Skeletal muscle satellite cell (primary cell): ENCODE measurements around the gene MCM10.
"Not testable (repeated sequence)": the region's sequence is repeated elsewhere in the genome, so short reads cannot be mapped to it uniquely, and the experiment has no call there.

Source experiments
- H3K27me3 ChIP-seq: 2 replicates; pipeline ENCODE4 v1.7.0; 2013; ENCODE audit warnings: low read length; ENCODE audit not compliant: control insufficient read depth, insufficient read depth
- H3K36me3 ChIP-seq: 2 replicates; pipeline ENCODE4 v1.7.0; 2013; ENCODE audit warnings: mild to moderate bottlenecking, control low read depth, low read length; ENCODE audit not compliant: insufficient read depth
- H3K4me1 ChIP-seq: 2 replicates; pipeline ENCODE4 v1.7.0; 2013; ENCODE audit warnings: low read length; ENCODE audit not compliant: control insufficient read depth, insufficient read depth
- H3K4me2 ChIP-seq: 2 replicates; pipeline ENCODE4 v1.7.0; 2013; ENCODE audit warnings: mild to moderate bottlenecking, low read length
- H3K4me3 ChIP-seq: 2 replicates; pipeline ENCODE4 v1.7.0; 2013; ENCODE audit warnings: low read length
- H3K9ac ChIP-seq: 2 replicates; pipeline ENCODE4 v1.7.0; 2013; ENCODE audit warnings: mild to moderate bottlenecking, low read depth, low read length, moderate library complexity
- H3K9me3 ChIP-seq: replicated peaks from 2 replicates; pipeline ENCODE4 v1.7.0; 2013; ENCODE audit warnings: mild to moderate bottlenecking, control low read depth, low read length

Gene MCM10

DNA sequence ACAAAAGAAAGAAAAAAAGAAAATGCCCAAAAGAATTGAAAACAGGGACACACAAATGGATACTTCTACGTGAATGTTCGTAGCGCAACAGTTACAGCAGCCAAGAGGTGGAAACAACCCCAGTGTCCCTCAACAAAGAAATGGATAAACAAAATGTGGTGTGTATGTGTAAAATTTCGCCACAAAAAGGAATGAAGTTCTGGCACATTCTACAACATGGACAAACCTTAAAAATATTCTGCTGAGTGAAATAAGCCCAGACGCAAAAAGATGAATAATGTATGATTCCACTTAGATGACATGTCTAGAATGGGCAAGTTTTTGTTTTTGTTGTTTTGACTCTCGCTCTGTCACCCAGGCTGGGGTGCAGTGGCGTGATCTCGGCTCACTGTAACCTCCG, 61.9 kb downstream of the MCM10 start:
- Histone ChIP-seq H3K4me3 (no peak overlapping the region), H3K4me2 (no peak overlapping the region), H3K27me3 (no peaks in the 10 kb centered on the region), H3K4me1 (peaks cover 10% of the 10 kb centered on the region), H3K9me3 (no peaks in the 10 kb centered on the region), H3K9ac (no peak overlapping the region), H3K36me3 (no peaks in the 10 kb centered on the region)

DNA sequence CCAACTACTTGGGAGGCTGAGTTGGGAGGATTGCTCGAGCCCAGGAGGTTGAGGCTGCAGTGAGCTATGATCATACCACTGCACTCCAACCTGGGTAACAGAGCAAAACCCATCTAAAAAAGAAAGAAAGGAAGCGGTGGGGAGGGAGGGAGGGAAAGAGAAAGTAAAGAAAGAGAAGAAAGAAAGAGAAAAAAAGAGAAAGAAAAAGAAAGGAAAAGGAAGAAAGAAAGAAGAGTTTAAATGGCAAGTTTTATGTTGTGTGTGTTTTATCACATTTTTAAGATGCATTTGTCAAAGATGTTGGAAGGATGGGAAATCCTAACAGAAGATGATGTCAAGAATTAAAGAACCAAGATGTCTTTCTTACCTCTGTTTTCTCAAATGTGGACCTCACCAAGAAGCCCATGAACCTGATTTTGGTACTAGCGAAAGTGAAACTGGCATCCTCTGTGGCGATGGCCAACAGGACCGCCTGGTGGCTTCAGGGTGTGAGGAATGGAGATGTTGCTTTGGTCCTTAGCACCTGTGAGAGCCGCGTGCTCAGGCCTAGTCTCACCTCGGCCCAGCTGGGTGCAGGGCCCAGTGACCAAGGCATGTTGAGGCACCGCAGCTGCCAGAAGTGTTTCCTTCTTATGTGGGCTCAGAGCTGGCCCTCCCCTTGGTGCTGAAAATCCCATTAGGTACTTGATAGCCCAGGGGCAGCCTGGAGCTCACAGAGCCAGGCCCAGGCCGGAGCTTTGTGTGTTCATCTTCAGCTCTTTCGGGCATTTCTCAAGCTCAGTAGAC, 63.0 kb downstream of the MCM10 start:
- no peak overlapping the region for H3K4me2 ChIP-seq
- no peaks in the 10 kb centered on the region for H3K9me3 ChIP-seq
- no peaks in the 10 kb centered on the region for H3K36me3 ChIP-seq
- no peak overlapping the region for H3K9ac ChIP-seq
- peaks cover 1% of the 10 kb centered on the region for H3K27me3 ChIP-seq
- H3K4me1 ChIP-seq, result peaks cover 8% of the 10 kb centered on the region
- H3K4me3 ChIP-seq, result no peak overlapping the region

DNA sequence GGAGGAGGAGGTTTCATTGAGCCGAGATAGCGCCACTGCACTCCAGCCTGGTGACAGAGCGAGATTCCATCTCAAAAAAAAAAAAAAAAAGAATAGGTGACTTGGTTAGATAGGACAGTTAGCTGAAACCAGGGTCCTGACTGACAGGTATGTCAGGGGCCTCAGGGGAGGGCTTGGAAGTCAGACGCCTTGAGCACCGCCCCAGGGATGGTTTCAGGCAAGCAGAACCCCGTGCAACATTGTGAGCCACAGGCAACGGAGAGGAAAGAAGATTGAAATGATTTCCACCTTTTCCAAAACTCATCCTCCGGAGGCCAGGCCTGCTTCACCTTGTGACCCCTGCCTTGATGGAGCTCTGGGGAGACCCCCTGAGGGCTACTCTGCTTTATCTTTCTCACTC, 64.2 kb downstream of the MCM10 start:
- no peak overlapping the region for H3K9ac ChIP-seq
- no peaks in the 10 kb centered on the region for H3K9me3 ChIP-seq
- no peaks in the 10 kb centered on the region for H3K4me1 ChIP-seq
- H3K27me3 ChIP-seq, result peaks cover 13% of the 10 kb centered on the region
- no peak overlapping the region for H3K4me3 ChIP-seq
- no peaks in the 10 kb centered on the region for H3K36me3 ChIP-seq
- H3K4me2 ChIP-seq, result no peak overlapping the region

DNA sequence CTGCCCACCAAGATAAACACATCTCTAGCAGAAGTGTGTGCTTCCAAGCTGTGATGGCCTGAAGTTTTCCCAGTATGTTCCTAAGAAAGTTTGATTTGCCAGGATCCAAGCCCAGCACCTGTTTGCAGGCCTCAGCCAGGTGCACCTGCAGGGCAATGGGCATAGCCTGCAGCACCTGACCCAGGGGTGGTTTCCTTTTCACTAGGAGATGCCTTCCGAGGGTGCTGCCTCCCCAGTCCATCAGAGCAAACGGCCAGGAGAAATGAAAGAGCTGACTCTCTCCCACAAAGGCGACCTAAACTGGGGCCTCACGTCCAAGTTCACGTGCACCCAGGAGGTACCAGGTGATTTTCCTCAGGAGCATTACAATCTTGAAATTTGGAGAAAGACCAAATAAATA, 65.7 kb downstream of the MCM10 start:
- Histone ChIP-seq H3K27me3 (peaks cover 24% of the 10 kb centered on the region), H3K4me3 (no peak overlapping the region), H3K9me3 (no peaks in the 10 kb centered on the region), H3K9ac (no peak overlapping the region), H3K36me3 (no peaks in the 10 kb centered on the region), H3K4me1 (no peaks in the 10 kb centered on the region), H3K4me2 (no peak overlapping the region)

DNA sequence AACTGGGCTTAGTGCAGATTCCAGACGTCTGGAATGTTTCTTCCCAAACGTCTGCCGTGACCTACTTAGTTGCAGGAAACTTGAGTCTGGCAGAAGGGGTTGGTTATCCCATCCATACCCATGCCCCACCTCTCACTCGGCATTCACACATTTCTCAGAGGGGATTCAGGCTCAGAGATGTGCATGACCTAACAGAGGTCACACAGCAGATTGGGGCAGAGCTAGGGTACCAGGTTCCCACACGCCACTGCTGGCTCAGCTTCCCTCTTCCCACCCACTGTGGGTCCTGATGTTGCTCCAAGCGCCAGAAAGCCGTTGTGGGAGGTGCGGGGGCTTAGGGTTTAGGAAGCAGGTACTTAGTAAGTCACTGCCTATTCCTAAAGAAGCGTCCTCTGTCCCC, 69.8 kb downstream of the MCM10 start:
- H3K9ac ChIP-seq, result no peak overlapping the region
- H3K4me1 ChIP-seq, result no peaks in the 10 kb centered on the region
- H3K4me3 ChIP-seq, result no peak overlapping the region
- H3K27me3 ChIP-seq, result peaks cover 37% of the 10 kb centered on the region
- H3K4me2 ChIP-seq, result no peak overlapping the region
- H3K36me3 ChIP-seq, result no peaks in the 10 kb centered on the region
- no peaks in the 10 kb centered on the region for H3K9me3 ChIP-seq

DNA sequence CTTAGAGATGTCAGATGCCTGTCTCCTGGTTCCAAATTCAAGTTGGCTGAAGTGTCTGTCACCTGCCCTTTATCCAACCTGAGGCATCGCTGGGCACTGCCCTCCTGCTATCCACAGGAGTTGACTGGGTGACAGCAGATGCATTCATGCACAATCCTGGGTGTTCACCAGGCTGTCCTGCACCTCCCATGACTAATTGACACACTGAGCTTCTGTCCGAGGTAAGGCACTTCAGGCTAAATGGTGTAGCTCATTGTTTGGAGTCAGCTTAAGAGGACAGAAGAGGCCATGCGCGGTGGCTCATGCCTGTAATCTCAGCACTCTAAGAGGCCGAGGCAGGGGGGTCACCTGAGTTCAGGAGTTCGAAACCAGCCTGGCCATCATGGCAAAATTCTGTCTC, 70.5 kb downstream of the MCM10 start:
- H3K27me3 ChIP-seq, result peaks cover 37% of the 10 kb centered on the region
- no peaks in the 10 kb centered on the region for H3K36me3 ChIP-seq
- no peaks in the 10 kb centered on the region for H3K4me1 ChIP-seq
- no peak overlapping the region for H3K4me2 ChIP-seq
- no peak overlapping the region for H3K4me3 ChIP-seq
- no peaks in the 10 kb centered on the region for H3K9me3 ChIP-seq
- H3K9ac ChIP-seq, result no peak overlapping the region

DNA sequence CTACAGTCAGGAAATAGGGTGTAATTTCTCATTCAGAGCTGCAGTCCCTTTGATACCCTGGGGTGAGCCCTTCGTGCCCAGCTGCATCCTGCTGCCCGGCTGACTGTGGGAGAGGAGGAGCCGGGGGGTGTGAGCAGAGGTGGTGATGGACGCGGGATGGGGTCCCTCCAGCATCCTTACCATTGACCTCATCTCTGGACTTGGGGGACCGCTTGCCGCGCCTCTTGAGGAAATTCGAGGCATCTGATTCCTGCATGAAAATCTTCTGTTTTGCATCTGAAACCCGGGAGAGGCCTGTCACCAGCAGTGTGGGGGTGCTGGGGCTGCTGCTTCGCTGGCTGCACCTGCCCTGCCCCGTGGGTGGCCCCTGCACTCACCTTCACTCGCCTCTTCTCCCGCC, 72.0 kb downstream of the MCM10 start:
- no peaks in the 10 kb centered on the region for H3K36me3 ChIP-seq
- H3K4me1 ChIP-seq, result no peaks in the 10 kb centered on the region
- no peak overlapping the region for H3K4me3 ChIP-seq
- no peaks in the 10 kb centered on the region for H3K9me3 ChIP-seq
- no peak overlapping the region for H3K4me2 ChIP-seq
- no peak overlapping the region for H3K9ac ChIP-seq
- H3K27me3 ChIP-seq, result peaks cover 39% of the 10 kb centered on the region

DNA sequence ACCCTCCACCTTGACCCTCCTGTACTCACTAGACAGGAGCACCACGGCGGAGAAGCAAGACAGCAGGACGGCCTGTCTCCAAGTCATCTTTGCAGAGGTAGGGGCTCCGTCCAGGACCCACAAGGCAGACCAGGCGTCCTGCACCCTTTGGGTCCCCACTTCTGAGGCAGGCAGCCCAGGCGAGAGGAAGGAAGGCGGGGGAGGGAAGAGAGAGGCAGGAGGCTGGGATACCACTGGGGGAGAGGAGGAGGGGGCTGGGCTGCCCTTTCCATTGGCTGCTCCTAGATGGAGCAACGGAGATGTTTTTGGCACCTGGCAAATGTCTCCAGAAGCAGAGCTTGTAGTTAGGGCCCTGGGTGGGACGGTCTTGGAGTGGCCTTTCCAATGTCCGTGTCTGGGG, 72.8 kb downstream of the MCM10 start, which contains the start of gene UCMA:
UCMA (minus strand) TSS at position 203 of the 400 bp plus-strand sequence; CDS start at position 87, 116 bp downstream.
- Histone ChIP-seq H3K9me3 (no peaks in the 10 kb centered on the region), H3K9ac (no peak within 1 kb of the TSS), H3K4me1 (no peaks in the 10 kb centered on the region), H3K4me2 (no peak within 1 kb of the TSS), H3K4me3 (no peak within 1 kb of the TSS), H3K36me3 (no peaks in the 10 kb centered on the region), H3K27me3 (peaks cover 41% of the 10 kb centered on the region)

DNA sequence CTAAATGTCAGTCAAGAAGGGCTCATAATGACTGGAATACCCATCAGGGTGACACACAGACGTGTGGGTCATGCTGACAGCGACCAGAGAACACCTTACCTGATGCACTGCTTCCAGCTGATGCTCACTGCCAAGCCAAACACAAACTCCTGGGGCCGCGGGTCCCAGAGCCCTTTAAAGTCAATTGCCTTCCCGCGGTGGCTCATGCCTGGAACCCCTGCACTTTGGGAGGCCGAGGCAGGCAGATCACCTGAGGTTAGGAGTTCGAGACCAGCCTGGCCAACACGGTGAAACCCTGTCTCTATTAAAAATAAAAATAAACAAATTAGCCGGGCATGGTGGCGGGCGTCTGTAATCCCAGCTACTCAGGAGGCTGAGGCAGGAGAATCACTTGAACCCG, 73.4 kb downstream of the MCM10 start:
- not testable (repeated sequence) for H3K4me3 ChIP-seq, H3K4me1 ChIP-seq, H3K9me3 ChIP-seq, H3K36me3 ChIP-seq, H3K9ac ChIP-seq, H3K4me2 ChIP-seq
- peaks cover 37% of the 10 kb centered on the region for H3K27me3 ChIP-seq

DNA sequence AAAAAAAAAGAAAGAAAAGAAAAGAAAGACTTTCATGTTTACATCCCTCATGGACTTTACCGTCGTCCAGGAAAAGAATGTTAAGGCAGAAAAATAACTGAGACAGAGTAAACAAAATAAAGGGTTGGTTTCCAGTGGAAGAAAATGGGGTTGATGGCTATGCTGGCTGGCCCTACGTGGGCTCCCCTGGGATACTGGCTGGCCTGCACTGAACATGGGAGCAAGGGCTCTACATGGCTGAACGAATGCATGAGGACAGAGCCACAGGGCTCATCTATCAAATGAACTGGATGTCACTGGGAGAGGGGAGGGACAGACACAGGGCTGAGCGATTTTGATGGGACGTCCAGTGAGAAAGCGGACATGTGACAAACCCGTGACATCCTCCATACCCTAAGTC, 75.3 kb downstream of the MCM10 start:
- Histone ChIP-seq H3K27me3 (peaks cover 22% of the 10 kb centered on the region), H3K4me2 (no peak overlapping the region), H3K36me3 (no peaks in the 10 kb centered on the region), H3K4me3 (no peak overlapping the region), H3K9me3 (no peaks in the 10 kb centered on the region), H3K9ac (no peak overlapping the region), H3K4me1 (no peaks in the 10 kb centered on the region)

DNA sequence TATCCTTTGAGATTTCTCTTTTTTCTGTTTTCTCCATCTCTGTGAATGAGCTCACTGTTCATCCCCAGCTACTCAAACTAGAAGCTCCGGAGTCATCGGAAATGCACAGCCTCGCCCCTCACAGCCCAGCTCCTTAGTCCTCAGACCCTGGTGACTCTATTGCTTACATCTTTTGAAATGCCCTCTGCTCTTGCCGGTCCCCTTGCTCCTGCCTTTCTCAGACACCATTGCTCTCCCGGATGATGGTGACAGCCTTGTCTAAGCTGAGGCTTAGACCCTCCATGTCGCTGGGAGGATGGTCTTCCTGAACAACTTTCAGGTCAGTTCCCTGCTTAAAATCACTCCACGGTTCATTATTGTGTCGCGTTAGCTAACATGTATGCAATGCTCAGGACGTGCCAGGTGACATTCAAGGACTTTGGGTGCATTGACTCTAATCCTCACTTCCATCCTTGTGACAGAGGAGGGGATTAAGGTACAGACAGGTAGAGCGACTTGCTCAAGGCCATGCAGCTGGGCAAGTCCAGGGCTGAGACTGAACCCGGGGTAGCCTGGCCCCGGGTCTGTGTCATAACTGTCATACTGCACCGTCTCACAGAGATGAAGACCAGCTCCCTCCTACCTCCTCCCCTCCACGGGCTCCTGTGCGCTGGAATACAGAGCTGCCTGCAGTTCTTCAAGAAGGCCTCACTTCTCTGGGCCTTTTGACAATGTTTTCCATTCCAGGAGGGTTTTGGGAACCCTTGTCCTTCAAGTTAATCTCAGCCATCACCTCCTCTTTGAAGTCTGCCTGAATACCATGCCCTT, 77.1 kb downstream of the MCM10 start:
- peaks cover 8% of the 10 kb centered on the region for H3K27me3 ChIP-seq
- H3K4me2 ChIP-seq, result no peak overlapping the region
- H3K4me3 ChIP-seq, result no peak overlapping the region
- no peaks in the 10 kb centered on the region for H3K36me3 ChIP-seq
- H3K4me1 ChIP-seq, result no peaks in the 10 kb centered on the region
- no peak overlapping the region for H3K9ac ChIP-seq
- no peaks in the 10 kb centered on the region for H3K9me3 ChIP-seq
